ENCODE measurements around the gene SH3GL1. TPM values are rescaled to one million over a fixed set of nuclear protein-coding genes. Genes with fewer than 3 reads are reported as not detected.

Gene SH3GL1
- total RNA-seq, 4 donors from 2014 or later: 49.4 to 77.2 (median 59.5) TPM

DNA sequence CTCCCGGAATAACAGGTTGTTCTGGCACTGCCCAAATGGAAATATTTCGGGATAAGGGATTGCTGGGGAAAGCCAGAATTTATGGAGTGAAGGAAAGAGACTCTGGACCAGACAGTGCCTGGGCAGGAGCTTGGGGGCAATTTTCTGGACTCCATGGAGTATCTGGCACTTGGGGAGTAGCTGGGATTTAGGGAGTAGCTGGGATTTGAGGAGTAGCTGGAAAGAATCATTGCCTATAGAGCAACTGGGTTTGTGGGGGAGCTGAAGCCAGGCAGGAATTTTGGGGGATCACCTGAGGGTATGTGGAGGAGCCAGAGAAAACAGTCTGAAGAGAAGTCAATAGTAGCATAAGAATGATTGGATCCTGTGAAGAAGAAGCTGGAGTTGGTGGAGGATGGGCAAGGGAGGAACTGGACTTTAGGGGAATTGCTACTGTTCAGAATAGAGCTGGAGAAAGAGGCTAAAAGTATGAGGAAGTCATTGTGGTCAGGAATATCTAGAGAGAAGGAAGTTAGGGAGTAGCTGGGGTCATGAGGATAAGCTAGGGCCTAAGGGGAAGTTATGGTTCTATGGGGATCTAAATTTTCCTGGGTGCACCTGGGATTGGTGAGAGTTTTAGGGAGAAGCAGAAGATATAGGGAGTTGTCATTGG, 81.2 kb downstream of the SH3GL1 start:
- H3K4me1 ChIP-seq: no peaks in the 10 kb centered on the region
- no peak for TF ChIP-seq EP300 (IDR thresholded peaks at IDR 0.05)
- no peak for TF ChIP-seq POLR2A (IDR thresholded peaks at IDR 0.05; ENCODE audit: low read depth)
- TF ChIP-seq POLR2AphosphoS5 (IDR thresholded peaks at IDR 0.05): no peak
- TF ChIP-seq, protein P1, sequence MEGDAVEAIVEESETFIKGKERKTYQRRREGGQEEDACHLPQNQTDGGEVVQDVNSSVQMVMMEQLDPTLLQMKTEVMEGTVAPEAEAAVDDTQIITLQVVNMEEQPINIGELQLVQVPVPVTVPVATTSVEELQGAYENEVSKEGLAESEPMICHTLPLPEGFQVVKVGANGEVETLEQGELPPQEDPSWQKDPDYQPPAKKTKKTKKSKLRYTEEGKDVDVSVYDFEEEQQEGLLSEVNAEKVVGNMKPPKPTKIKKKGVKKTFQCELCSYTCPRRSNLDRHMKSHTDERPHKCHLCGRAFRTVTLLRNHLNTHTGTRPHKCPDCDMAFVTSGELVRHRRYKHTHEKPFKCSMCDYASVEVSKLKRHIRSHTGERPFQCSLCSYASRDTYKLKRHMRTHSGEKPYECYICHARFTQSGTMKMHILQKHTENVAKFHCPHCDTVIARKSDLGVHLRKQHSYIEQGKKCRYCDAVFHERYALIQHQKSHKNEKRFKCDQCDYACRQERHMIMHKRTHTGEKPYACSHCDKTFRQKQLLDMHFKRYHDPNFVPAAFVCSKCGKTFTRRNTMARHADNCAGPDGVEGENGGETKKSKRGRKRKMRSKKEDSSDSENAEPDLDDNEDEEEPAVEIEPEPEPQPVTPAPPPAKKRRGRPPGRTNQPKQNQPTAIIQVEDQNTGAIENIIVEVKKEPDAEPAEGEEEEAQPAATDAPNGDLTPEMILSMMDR (IDR thresholded peaks at IDR 0.05): no peak
- no peak overlapping the region for H3K27ac ChIP-seq (replicated peaks in 1 of 4)
- H3K4me3 ChIP-seq: no peak overlapping the region
- peaks cover 0 to 9% (median 0%) of the 10 kb centered on the region in 4 donors for H3K9me3 ChIP-seq
- 97% methylated on average over 2 of the region's 2 CpGs for WGBS
- no peak for DNase-seq (ENCODE audit: extremely low spot score)
- H3K36me3 ChIP-seq: no peaks in the 10 kb centered on the region
- intact Hi-C loops (cut with DNase I): no loop called here
- H3K27me3 ChIP-seq: peaks cover 0 to 30% (median 0%) of the 10 kb centered on the region in 4 donors

DNA sequence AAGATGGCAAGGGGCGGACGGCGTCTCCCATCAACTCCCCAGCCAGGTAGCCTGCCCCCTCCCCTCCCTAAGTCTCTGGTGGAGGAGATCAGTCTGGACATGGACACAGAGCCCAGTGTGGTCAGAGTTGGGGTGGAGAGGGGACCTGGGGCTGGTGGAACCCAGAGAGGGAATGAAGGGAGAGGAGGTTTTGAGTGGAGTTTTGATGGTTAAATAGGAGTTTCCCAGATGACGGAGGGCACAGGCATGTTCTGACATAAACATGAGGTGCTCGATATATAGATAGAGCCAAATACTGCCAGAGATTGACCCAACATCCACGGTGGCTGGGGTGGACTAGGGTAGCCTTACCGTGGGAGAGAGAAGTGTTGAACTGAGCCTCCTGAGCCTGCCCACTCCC, 81.9 kb downstream of the SH3GL1 start:
- no peak overlapping the region for H3K27ac ChIP-seq (replicated peaks in 1 of 4)

DNA sequence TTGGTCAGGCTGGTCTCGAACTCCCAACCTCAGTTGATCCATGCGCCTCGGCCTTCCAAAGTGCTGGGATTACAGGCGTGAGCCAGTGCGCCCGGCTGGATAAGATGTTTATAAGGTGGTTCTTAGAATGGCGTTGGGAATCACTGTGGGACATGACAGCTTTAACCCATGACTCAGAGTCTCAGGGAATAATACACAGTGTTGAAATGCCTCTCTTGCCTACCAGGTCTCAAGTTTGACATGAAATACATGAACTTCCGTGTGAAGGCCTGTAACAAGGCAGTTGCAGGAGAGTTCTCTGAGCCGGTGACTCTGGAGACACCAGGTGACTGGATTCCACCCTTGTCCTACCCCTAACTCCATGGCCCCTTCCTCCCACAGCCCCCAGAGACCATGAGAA, 83.4 kb downstream of the SH3GL1 start:
- Histone ChIP-seq H3K9me3 (no peaks in the 10 kb centered on the region), H3K4me3 (no peak overlapping the region), H3K27ac (replicated peaks in 1 of 4) (no peak overlapping the region), H3K4me1 (peaks cover 0 to 4% (median 0%) of the 10 kb centered on the region in 4 donors), H3K27me3 (peaks cover 0 to 30% (median 0%) of the 10 kb centered on the region in 4 donors), H3K36me3 (no peaks in the 10 kb centered on the region)
- WGBS: 80% methylated on average over 7 of the region's 9 CpGs
- no peak for DNase-seq (ENCODE audit: extremely low spot score)
- intact Hi-C loops (cut with DNase I): no loop called here
- TF ChIP-seq POLR2AphosphoS5 (IDR thresholded peaks at IDR 0.05): no peak

More for the DNA sequence above, 81.9 kb downstream of the SH3GL1 start:
- 99% methylated on average over 7 of the region's 7 CpGs for WGBS
- DNase-seq (ENCODE audit: extremely low spot score): no peak
- peaks cover 0 to 4% (median 0%) of the 10 kb centered on the region in 4 donors for H3K4me1 ChIP-seq
- intact Hi-C loops (cut with DNase I): no loop called here
- peaks cover 0 to 9% (median 0%) of the 10 kb centered on the region in 4 donors for H3K9me3 ChIP-seq
- H3K27me3 ChIP-seq: peaks cover 0 to 30% (median 0%) of the 10 kb centered on the region in 4 donors
- no peak for TF ChIP-seq POLR2AphosphoS5 (IDR thresholded peaks at IDR 0.05)
- TF ChIP-seq EP300 (IDR thresholded peaks at IDR 0.05): no peak
- TF ChIP-seq, protein P1 (IDR thresholded peaks at IDR 0.05): no peak
- no peak for TF ChIP-seq POLR2A (IDR thresholded peaks at IDR 0.05; ENCODE audit: low read depth)
- H3K4me3 ChIP-seq: no peak overlapping the region
- H3K36me3 ChIP-seq: no peaks in the 10 kb centered on the region

DNA sequence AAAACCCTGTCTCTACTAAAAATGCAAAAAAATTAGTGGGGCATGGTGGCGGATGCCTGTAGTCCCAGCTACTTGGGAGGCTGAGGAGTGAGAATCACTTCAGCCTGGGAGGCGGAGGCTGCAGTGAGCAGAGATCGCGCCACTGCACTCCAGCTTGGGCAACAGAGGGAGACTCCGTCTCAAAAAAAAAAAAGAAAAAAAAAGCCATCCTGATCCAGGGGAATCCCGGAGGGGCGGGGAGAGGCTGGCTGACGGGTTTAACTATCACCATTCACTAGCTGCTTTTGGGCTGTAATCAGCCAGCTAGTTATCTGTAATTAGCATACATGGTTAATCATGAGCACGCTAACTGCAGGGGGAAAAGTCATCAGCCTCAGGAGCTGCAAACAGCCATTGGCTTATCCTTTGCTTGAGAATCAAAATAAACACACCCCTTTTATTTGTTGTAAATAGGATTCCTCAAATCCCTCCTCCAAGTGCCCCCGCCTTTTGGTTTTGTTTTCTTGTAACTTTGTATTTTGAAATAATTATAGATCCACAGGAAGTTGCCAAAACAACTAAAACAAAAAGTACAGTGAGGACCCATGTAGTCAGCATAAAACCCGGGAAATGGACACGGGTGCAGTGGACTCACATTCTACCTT, 86.4 kb downstream of the SH3GL1 start:
- no peak overlapping the region for H3K4me3 ChIP-seq
- 51% methylated on average over 12 of the region's 12 CpGs for WGBS
- intact Hi-C loops (cut with DNase I): no loop called here

More for the DNA sequence above, 86.4 kb downstream of the SH3GL1 start:
- Histone ChIP-seq H3K27ac (replicated peaks in 1 of 4) (no peak overlapping the region), H3K9me3 (no peaks in the 10 kb centered on the region), H3K27me3 (peaks cover 0 to 30% (median 0%) of the 10 kb centered on the region in 4 donors), H3K4me1 (peaks cover 0 to 4% (median 0%) of the 10 kb centered on the region in 4 donors), H3K36me3 (no peaks in the 10 kb centered on the region)
- TF ChIP-seq POLR2A (IDR thresholded peaks at IDR 0.05; ENCODE audit: low read depth): no peak
- TF ChIP-seq, protein P1 (IDR thresholded peaks at IDR 0.05): no peak
- no peak for TF ChIP-seq POLR2AphosphoS5 (IDR thresholded peaks at IDR 0.05)
- DNase-seq (ENCODE audit: extremely low spot score): no peak

Small RNA genes within 50 kb of the gene (small RNA-seq; reads per million reads assigned to genes)
- gene MIR4746: 0 reads per million in 3 donors

Other genes starting within 250 kb of the SH3GL1 start
- not detected for gene CREB3L3, start 246.9 kb downstream of the SH3GL1 start, total RNA-seq
- 10 to 100 TPM; 16.0 to 24.1 (median 19.9) TPM for gene SIRT6, start 218.0 kb downstream of the SH3GL1 start, total RNA-seq
- gene ANKRD24, start 217.9 kb downstream of the SH3GL1 start, total RNA-seq: 1 to 10 TPM in 2 of 4 donors, under 1 TPM in 2; 0.32 to 2.5 (median 0.96) TPM
- 1 to 10 TPM; 1.1 to 6.6 (median 1.9) TPM for gene EBI3, start 171.0 kb downstream of the SH3GL1 start, total RNA-seq
- 10 to 100 TPM; 17.0 to 29.1 (median 26.4) TPM for gene YJU2, start 153.5 kb downstream of the SH3GL1 start, total RNA-seq
- gene SHD, start 121.3 kb downstream of the SH3GL1 start, total RNA-seq: not detected
- not detected for gene TMIGD2, start 98.2 kb downstream of the SH3GL1 start, total RNA-seq
- gene FSD1, start 95.9 kb downstream of the SH3GL1 start, total RNA-seq: under 1 TPM in 2 of 4 donors, not detected in 2; 0.29 to 0.50 TPM
- gene STAP2, start 61.7 kb downstream of the SH3GL1 start, total RNA-seq: 1 to 10 TPM in 2 of 4 donors, under 1 TPM in 1, not detected in 1; 0.52 to 3.3 (median 1.7) TPM
- gene MPND, start 57.0 kb downstream of the SH3GL1 start, total RNA-seq: 1 to 10 TPM; 5.3 to 9.2 (median 7.6) TPM
- 10 to 100 TPM in 1 of 4 donors, 1 to 10 TPM in 3; 4.6 to 14.6 (median 7.6) TPM for gene CHAF1A, start 2.1 kb upstream of the SH3GL1 start, total RNA-seq
- gene UBXN6, start 57.2 kb upstream of the SH3GL1 start, total RNA-seq: 100 to 1,000 TPM in 2 of 4 donors, 10 to 100 TPM in 2; 65.2 to 190 (median 98.8) TPM
- 10 to 100 TPM; 30.5 to 72.3 (median 45.5) TPM for gene HDGFL2, start 71.8 kb upstream of the SH3GL1 start, total RNA-seq
- 100 to 1,000 TPM in 2 of 4 donors, 10 to 100 TPM in 2; 45.7 to 134 (median 91.1) TPM for gene PLIN4, start 117.9 kb upstream of the SH3GL1 start, total RNA-seq
- gene PLIN5, start 134.7 kb upstream of the SH3GL1 start, total RNA-seq: 10 to 100 TPM in 1 of 4 donors, 1 to 10 TPM in 3; 7.9 to 11.9 (median 9.1) TPM
- gene LRG1, start 139.5 kb upstream of the SH3GL1 start, total RNA-seq: 1 to 10 TPM in 2 of 4 donors, under 1 TPM in 2; 0.17 to 9.4 (median 0.79) TPM
- gene SEMA6B, start 159.1 kb upstream of the SH3GL1 start, total RNA-seq: 10 to 100 TPM in 2 of 4 donors, 1 to 10 TPM in 2; 3.7 to 22.5 (median 14.2) TPM
- gene TNFAIP8L1, start 239.0 kb upstream of the SH3GL1 start, total RNA-seq: 10 to 100 TPM in 3 of 4 donors, 1 to 10 TPM in 1; 5.5 to 16.5 (median 13.2) TPM